H1 (cell line): ENCODE data around the gene KRT14. TPM values are rescaled to one million over a fixed set of nuclear protein-coding genes. Genes with fewer than 3 reads are reported as not detected.

Experiments used
- CTCF ChIA-PET: fragments of 300-600 bp; sonication (Branson Sonifier 250); formaldehyde crosslinking; loops from one replicate; lab custom pipeline; 2021; ENCODE audit not compliant: partially characterized antibody; lab: Charles Lee
- POLR2A ChIA-PET: fragments of 300-600 bp; sonication (Branson Sonifier 250); formaldehyde crosslinking; loops from one replicate; lab custom pipeline; 2021; ENCODE audit warnings: inconsistent platforms; ENCODE audit not compliant: partially characterized antibody; lab: Charles Lee
- DNase-seq, 2 experiments: peaks; one replicate each; pipeline versions ENCODE4 v3.0.0 to v3.0.0-alpha.2; 2010 to 2022; ENCODE audit warnings: low spot score in 2 of 2, low read depth in 1 of 2, mixed read lengths in 1 of 2
- FAIRE-seq: peaks from 2 replicates; lab custom pipeline; 2011; peaks lifted over from hg19 to GRCh38; lab: Jason Lieb, UNC
- H2AFZ ChIP-seq: 2 replicates; pipeline ENCODE4 v1.8.1; 2012; ENCODE audit warnings: low read length, inconsistent platforms
- H2AK5ac ChIP-seq: 2 replicates; pipeline ENCODE4 v1.6.1; 2013; ENCODE audit warnings: low read depth, low read length
- H2BK120ac ChIP-seq: replicated peaks from 2 replicates; pipeline ENCODE3; 2013; ENCODE audit warnings: low read depth, low read length, inconsistent platforms
- H2BK12ac ChIP-seq: 2 replicates; pipeline ENCODE4 v1.6.1; 2013; ENCODE audit warnings: low read depth, low read length
- H2BK15ac ChIP-seq: 2 replicates; pipeline ENCODE4 v1.6.1; 2013; ENCODE audit warnings: low read length
- H2BK20ac ChIP-seq: 2 replicates; pipeline ENCODE4 v1.6.1; 2013; ENCODE audit warnings: low read length
- H2BK5ac ChIP-seq: 2 replicates; pipeline ENCODE4 v1.6.1; 2013; ENCODE audit warnings: low read depth, low read length
- H3K14ac ChIP-seq: 2 replicates; pipeline ENCODE4 v1.6.1; 2013; ENCODE audit warnings: inconsistent platforms; ENCODE audit not compliant: insufficient read length
- H3K18ac ChIP-seq: 2 replicates; pipeline ENCODE4 v1.6.1; 2013; ENCODE audit warnings: low read length; ENCODE audit errors: extremely low read depth
- H3K23ac ChIP-seq: 2 replicates; pipeline ENCODE4 v1.6.1; 2013; ENCODE audit warnings: inconsistent platforms; ENCODE audit not compliant: insufficient read length
- H3K23me2 ChIP-seq: 2 replicates; pipeline ENCODE4 v1.6.1; 2013; ENCODE audit warnings: low read depth, low read length
- H3K27ac ChIP-seq: 2 replicates; pipeline ENCODE4 v1.6.1; 2011; ENCODE audit warnings: low read depth, low read length, inconsistent platforms
- H3K27me3 ChIP-seq, 4 experiments: replicated peaks in 1 of 4; 1 replicate in 1 of 4; 2 replicates in 3 of 4; pipeline versions ENCODE4 v1.6.1 to v1.8.1; 2011 to 2013; ENCODE audit warnings: low read length in 3 of 4, mild to moderate bottlenecking in 3 of 4, inconsistent platforms in 2 of 4, mixed read lengths in 2 of 4, moderate library complexity in 1 of 4; ENCODE audit not compliant: control insufficient read depth in 3 of 4, insufficient read depth in 3 of 4; ENCODE audit errors: extremely low read depth in 1 of 4
- H3K36me3 ChIP-seq, 4 experiments: 2 replicates each; pipeline versions ENCODE4 v1.6.1 to v1.8.1; 2011 to 2013; ENCODE audit warnings: mild to moderate bottlenecking in 4 of 4, low read length in 3 of 4, moderate library complexity in 2 of 4, control low read depth in 1 of 4, inconsistent platforms in 1 of 4; ENCODE audit not compliant: insufficient read depth in 4 of 4, control insufficient read depth in 2 of 4
- H3K4ac ChIP-seq: replicated peaks from 2 replicates; pipeline ENCODE3; 2013; ENCODE audit warnings: low read length, low read depth, mixed read lengths, inconsistent platforms; ENCODE audit not compliant: insufficient read length
- H3K4me1 ChIP-seq, 4 experiments: replicated peaks in 1 of 4; 1 replicate in 1 of 4; 2 replicates in 3 of 4; pipeline versions ENCODE4 v1.6.1 to v1.8.1; 2011 to 2013; ENCODE audit warnings: low read length in 3 of 4, inconsistent platforms in 2 of 4, mixed read lengths in 1 of 4; ENCODE audit not compliant: insufficient read depth in 4 of 4, control insufficient read depth in 3 of 4
- H3K4me2 ChIP-seq, 2 experiments: 2 replicates each; pipeline versions ENCODE4 v1.6.1 to v1.8.1; 2011 to 2013; ENCODE audit warnings: low read depth in 2 of 2, low read length in 2 of 2, control low read depth in 1 of 2, inconsistent platforms in 1 of 2, mild to moderate bottlenecking in 1 of 2; ENCODE audit not compliant: insufficient read depth in 1 of 2
- H3K4me3 ChIP-seq, 4 experiments: fragments of 200-600, 300-600 bp in 1 of 4; sonication (generic), shearing (Covaris generic), sonication (Bioruptor Twin) in 1 of 4; 2 replicates each; pipeline versions ENCODE4 v1.5.1 to v1.8.1; 2011 to 2016; ENCODE audit warnings: low read length in 4 of 4, low read depth in 3 of 4, control low read depth in 2 of 4, inconsistent platforms in 2 of 4, mild to moderate bottlenecking in 2 of 4, mixed read lengths in 1 of 4, moderate library complexity in 1 of 4; ENCODE audit not compliant: insufficient read depth in 2 of 4; ENCODE audit errors: extremely low read depth in 1 of 4
- H3K56ac ChIP-seq: replicated peaks from 2 replicates; pipeline ENCODE3; 2013; ENCODE audit warnings: low read depth, mild to moderate bottlenecking, mixed read lengths, low read length, inconsistent platforms; ENCODE audit not compliant: insufficient read length
- H3K79me1 ChIP-seq: 2 replicates; pipeline ENCODE4 v1.6.1; 2013; ENCODE audit warnings: low read depth, low read length, control low read depth
- H3K79me2 ChIP-seq, 2 experiments: 2 replicates each; pipeline versions ENCODE4 v1.6.1 to v1.8.1; 2012 to 2013; ENCODE audit warnings: low read length in 2 of 2, mild to moderate bottlenecking in 2 of 2, inconsistent platforms in 1 of 2; ENCODE audit not compliant: insufficient read depth in 2 of 2, control insufficient read depth in 1 of 2
- H3K9ac ChIP-seq, 4 experiments: replicated peaks in 1 of 4; 1 replicate in 1 of 4; 2 replicates in 3 of 4; pipeline versions ENCODE4 v1.6.1 to v1.8.1; 2011 to 2013; ENCODE audit warnings: low read depth in 3 of 4, low read length in 3 of 4, control low read depth in 2 of 4, mild to moderate bottlenecking in 2 of 4, moderate library complexity in 2 of 4, inconsistent platforms in 1 of 4; ENCODE audit errors: extremely low read depth in 1 of 4
- H3K9me3 ChIP-seq, 2 experiments: 2 replicates each; pipeline versions ENCODE4 v1.6.1 to v1.8.1; 2012 to 2013; ENCODE audit warnings: mild to moderate bottlenecking in 2 of 2, moderate library complexity in 2 of 2, control low read depth in 1 of 2, inconsistent platforms in 1 of 2, low read depth in 1 of 2, low read length in 1 of 2, mixed read lengths in 1 of 2; ENCODE audit not compliant: insufficient read depth in 2 of 2
- H4K20me1 ChIP-seq, 2 experiments: replicated peaks in 1 of 2; 2 replicates each; pipeline versions ENCODE3 to v1.8.1; 2011 to 2013; ENCODE audit warnings: inconsistent platforms in 2 of 2, low read length in 2 of 2, mild to moderate bottlenecking in 1 of 2; ENCODE audit not compliant: insufficient read depth in 2 of 2, control insufficient read depth in 1 of 2
- H4K5ac ChIP-seq: 2 replicates; pipeline ENCODE4 v1.6.1; 2013; ENCODE audit warnings: low read length, low read depth, mixed read lengths, inconsistent platforms; ENCODE audit not compliant: insufficient read length
- H4K8ac ChIP-seq: 2 replicates; pipeline ENCODE4 v1.8.0; 2013; ENCODE audit warnings: mild to moderate bottlenecking, moderate library complexity, low read length, inconsistent platforms; ENCODE audit not compliant: insufficient read depth; ENCODE audit errors: extremely low read depth
- H4K91ac ChIP-seq: replicated peaks from 2 replicates; pipeline ENCODE3; 2013; ENCODE audit warnings: low read length, mixed read lengths, inconsistent platforms; ENCODE audit not compliant: insufficient read length
- CHD2 ChIP-seq: IDR thresholded peaks from 2 replicates; pipeline ENCODE4 v1.6.1; 2012; ENCODE audit warnings: low read length, improper control_type of control experiment
- NANOG ChIP-seq: IDR thresholded peaks from 2 replicates; pipeline ENCODE4 v1.6.1; 2011; ENCODE audit warnings: low read length, low read depth, mild to moderate bottlenecking, inconsistent platforms; ENCODE audit not compliant: insufficient read depth, poor library complexity, severe bottlenecking
- NRF1 ChIP-seq: IDR thresholded peaks from 2 replicates; pipeline ENCODE4 v1.6.1; 2011; ENCODE audit warnings: mild to moderate bottlenecking, low read depth, low read length, improper control_type of control experiment
- SIRT6 ChIP-seq: IDR thresholded peaks from one replicate; pipeline ENCODE4 v1.7.1; 2012; ENCODE audit warnings: low read length, inconsistent platforms
- SP4 ChIP-seq: IDR thresholded peaks from 2 replicates; pipeline ENCODE4 v1.6.1; 2012; ENCODE audit warnings: low read length, inconsistent platforms
- WGBS, 2 experiments: shearing (Covaris generic) in 1 of 2; methylation state at CpG; one replicate each; pipeline versions ENCODE4 v1.1.6 to v1.1.7; 2013 to 2015; ENCODE audit warnings: low lambda C conversion rate in 2 of 2, mixed read lengths in 2 of 2, inconsistent platforms in 1 of 2, low coverage in 1 of 2, missing lambda C conversion rate in 1 of 2; ENCODE audit not compliant: insufficient replicate concordance in 2 of 2, insufficient coverage in 1 of 2, insufficient read length in 1 of 2; ENCODE audit errors: extremely low coverage in 1 of 2, missing lambda C conversion rate in 1 of 2; 5-methylcytosine and 5-hydroxymethylcytosine counted together
- polyA plus RNA-seq, 7 experiments: library from polyadenylated mRNA; depleted of rRNA in 3 of 7; stranded (reverse) in 5 of 7; unstranded in 2 of 7; fragments of >200 nt in 5 of 7; fragments of 200-250 nt in 2 of 7; gene quantifications; 1 replicate in 5 of 7; 2 replicates in 1 of 7; 4 replicates in 1 of 7; pipeline versions ENCODE4 v1.2.1 to v1.2.3, GENCODE V29; 2011 to 2013; ENCODE audit warnings: missing spikeins in 2 of 7, mixed read lengths in 2 of 7
- total RNA-seq: library from RNA; stranded (reverse); fragmentation: NEBNext Ultra II Directional; extraction: Animal tissue kit (Norgen Biotek cat#: 25700); gene quantifications from 2 replicates; pipeline ENCODE4 v1.2.1, GENCODE V29; 2021

KRT14 gene
- total and polyA plus RNA-seq, 2 of the 8 experiments (the other 6 are each of a cell fraction or from before 2014, with no cell fraction given) = 0.35 TPM; not detected in 1

DNA sequence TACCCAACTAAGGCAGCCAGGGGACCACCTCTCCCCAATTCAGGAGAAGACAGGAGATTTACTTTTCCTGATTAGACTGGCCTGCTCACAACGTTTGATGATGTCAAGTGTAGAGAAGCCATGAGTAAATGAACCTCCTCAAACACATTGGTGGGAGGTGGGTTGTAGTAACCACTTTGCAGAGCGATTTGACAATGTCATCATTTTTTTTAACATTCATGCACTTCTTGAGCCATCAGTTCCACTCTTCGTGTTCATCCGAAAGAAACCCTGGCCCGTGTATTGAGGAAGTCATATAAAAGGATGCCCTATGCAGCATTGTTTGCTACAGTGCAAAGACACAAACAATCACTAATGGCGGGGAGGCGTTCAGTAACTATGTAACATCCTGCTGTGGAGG is 53.1 kb downstream of the KRT14 start:
- no peak overlapping the region for H3K18ac ChIP-seq
- no peak overlapping the region for H2AK5ac ChIP-seq
- H4K8ac ChIP-seq = no peak overlapping the region
- H3K4me2 ChIP-seq = no peak overlapping the region
- FAIRE-seq (no peak), DNase-seq (no peak)
- no peaks in the 10 kb centered on the region for H3K9me3 ChIP-seq
- CTCF ChIA-PET = interaction anchor here (1.2 to 7.4 kb wide), 5 partner anchors 9 to 130 kb away, joined by 3 to 79 read pairs (median 5); no protein-coding TSS in a partner anchor
- H2BK12ac ChIP-seq = no peak overlapping the region
- peaks cover 6 to 23% (median 13%) of the 10 kb centered on the region in 4 experiments for H3K4me1 ChIP-seq
- no peak overlapping the region for H2BK120ac ChIP-seq
- H3K79me2 ChIP-seq = no peaks in the 10 kb centered on the region
- H3K36me3 ChIP-seq = no peaks in the 10 kb centered on the region
- H4K5ac ChIP-seq = no peak overlapping the region
- H2BK5ac ChIP-seq = no peak overlapping the region
- TF ChIP-seq SIRT6 (no peak), CHD2 (no peak), SP4 (no peak), NANOG (no peak), NRF1 (no peak)
- no peaks in the 10 kb centered on the region; a peak in 1 of 7 replicates for H3K27me3 ChIP-seq
- H4K91ac ChIP-seq = no peak overlapping the region
- H2BK20ac ChIP-seq = no peak overlapping the region
- no peak overlapping the region for H3K23ac ChIP-seq
- no peak overlapping the region for H3K4ac ChIP-seq
- no peak overlapping the region for H2AFZ ChIP-seq
- no peaks in the 10 kb centered on the region for H4K20me1 ChIP-seq
- H2BK15ac ChIP-seq = no peak overlapping the region
- H3K79me1 ChIP-seq = no peaks in the 10 kb centered on the region
- H3K27ac ChIP-seq = no peak overlapping the region
- no peak overlapping the region for H3K4me3 ChIP-seq
- no peak overlapping the region for H3K14ac ChIP-seq
- 95% methylated on average over 7 of the region's 7 CpGs; no CpG with 5 or more reads in 1 of the 2 experiments for WGBS, 2 experiments
- no peaks in the 10 kb centered on the region for H3K23me2 ChIP-seq
- POLR2A ChIA-PET = no interaction called here
- no peak overlapping the region for H3K56ac ChIP-seq
- H3K9ac ChIP-seq = no peak overlapping the region
